ENCODE results near the gene SLC30A3. TPM values are rescaled to one million over a fixed set of nuclear protein-coding genes. Genes with fewer than 3 reads are reported as not detected.
A peak's percentile ranks its signal among the peaks of the same experiment; 100 is the strongest.

Gene SLC30A3
- total and polyA plus RNA-seq, 2 of the 13 experiments (the other 11 are each of a cell fraction or from before 2014, with no cell fraction given), result 0.38 to 0.79 TPM

GRCh38 chr2:27211943-27212625 lies 50.8 kb downstream of the SLC30A3 start, which contains the start of the genes ATRAID and SLC5A6 (continued):
- TF ChIP-seq PRDM4 (CRISPR knock-in tag; IDR thresholded peaks at IDR 0.05; ENCODE audit: borderline replicate concordance), result no peak
- TF ChIP-seq DNMT1 (CRISPR knock-in tag; IDR thresholded peaks at IDR 0.05), result peak; percentile 95; the same call in 1 of the 2 replicates
- no peak for TF ChIP-seq ZMYM2 (CRISPR knock-in tag; IDR thresholded peaks at IDR 0.05)
- TF ChIP-seq KLF6 (CRISPR knock-in tag; IDR thresholded peaks at IDR 0.05), result peak; percentile 97
- TF ChIP-seq ZNF557 (CRISPR knock-in tag; IDR thresholded peaks at IDR 0.05), result no peak
- TF ChIP-seq MEIS1 (CRISPR knock-in tag; IDR thresholded peaks at IDR 0.05; ENCODE audit: borderline replicate concordance), result no peak
- peak; percentile 73; the same call in 1 of the 2 replicates for TF ChIP-seq ZNF770 (CRISPR knock-in tag; IDR thresholded peaks at IDR 0.05)
- peak; percentile 35; the same call in 1 of the 2 replicates for TF ChIP-seq ZBTB26 (CRISPR knock-in tag; IDR thresholded peaks at IDR 0.05; ENCODE audit: borderline replicate concordance)
- no peak; the same call in 1 of the 2 replicates for TF ChIP-seq PAX8 (CRISPR knock-in tag; IDR thresholded peaks at IDR 0.05; ENCODE audit: borderline replicate concordance)
- peak; percentile 44; the same call in 1 of the 2 replicates for TF ChIP-seq ZNF460 (CRISPR knock-in tag; IDR thresholded peaks at IDR 0.05; ENCODE audit: borderline replicate concordance)
- TF ChIP-seq NFIB (CRISPR knock-in tag; IDR thresholded peaks at IDR 0.05; ENCODE audit: borderline replicate concordance), result no peak
- peak; percentile 98 for TF ChIP-seq ZNF224 (CRISPR knock-in tag; IDR thresholded peaks at IDR 0.05)
- no peak; the same call in 1 of the 2 replicates for TF ChIP-seq ARHGAP35 (CRISPR knock-in tag; IDR thresholded peaks at IDR 0.05; ENCODE audit: borderline replicate concordance)
- peak; percentile 69; the same call in 1 of the 2 replicates for TF ChIP-seq ZBTB44 (CRISPR knock-in tag; IDR thresholded peaks at IDR 0.05)
- no peak for TF ChIP-seq ISX (CRISPR knock-in tag; conservative IDR thresholded peaks at IDR 0.05)
- peak; percentile 62; the same call in 1 of the 2 replicates for TF ChIP-seq GFI1 (CRISPR knock-in tag; IDR thresholded peaks at IDR 0.05; ENCODE audit: borderline replicate concordance)
- no peak for TF ChIP-seq PRPF4 (IDR thresholded peaks at IDR 0.05; ENCODE audit: low read depth, low read length, poor library complexity, severe bottlenecking)
- no peak; the same call in 1 of the 2 replicates for TF ChIP-seq BRF2 (CRISPR knock-in tag; IDR thresholded peaks at IDR 0.05)
- peak; percentile 99 for TF ChIP-seq TAF1 (CRISPR knock-in tag; IDR thresholded peaks at IDR 0.05)
- TF ChIP-seq CENPT (CRISPR knock-in tag; IDR thresholded peaks at IDR 0.05; ENCODE audit: low read depth), result no peak; the same call in 1 of the 2 replicates
